ENCODE results near the gene KMT5B. TPM values are rescaled to one million over a fixed set of nuclear protein-coding genes. Genes with fewer than 3 reads are reported as not detected.

The KMT5B gene
- total RNA-seq, 2 experiments from 2014 or later = 22.9 to 23.1 TPM

GRCh38 chr11:68181719-68182451, 31.2 kb downstream of the KMT5B start:
- no peak for ATAC-seq
- H3K36me3 Mint-ChIP-seq (ENCODE audit: low read depth) = peaks cover 24% of the 10 kb centered on the region
- ChIA-PET POLR2A (interaction anchor here (1.0 kb wide), 1 partner anchor 279 kb away, joined by 3 read pairs; the partner anchor contains the start of gene PPP6R3), CTCF (interaction anchor here (0.6 kb wide), 1 partner anchor 54 kb away, joined by 3 read pairs; no protein-coding TSS in a partner anchor)
- no peak overlapping the region for H3K27ac Mint-ChIP-seq
- H3K4me1 Mint-ChIP-seq = peaks cover 2% of the 10 kb centered on the region
- no peak overlapping the region for H3K4me3 Mint-ChIP-seq
- no peak for DNase-seq
- intact Hi-C loops (cut with DNase I, micrococcal nuclease) = no loop called here
- H3K27me3 Mint-ChIP-seq = no peaks in the 10 kb centered on the region
- no peaks in the 10 kb centered on the region for H3K9me3 Mint-ChIP-seq (ENCODE audit: low read depth)

- CTCF ChIA-PET = no interaction called here
- Mint-ChIP-seq H3K9me3 (ENCODE audit: low read depth) (no peaks in the 10 kb centered on the region), H3K27ac (no peak overlapping the region), H3K4me3 (no peak overlapping the region), H3K4me1 (peaks cover 2% of the 10 kb centered on the region), H3K27me3 (no peaks in the 10 kb centered on the region), H3K36me3 (ENCODE audit: low read depth) (peaks cover 24% of the 10 kb centered on the region)
- intact Hi-C loops (cut with DNase I, micrococcal nuclease) = no loop called here
- POLR2A ChIA-PET = no interaction called here
- DNase-seq (no peak), ATAC-seq (no peak)
Observed at GRCh38 chr11:68179847-68180246, 33.2 kb downstream of the KMT5B start.

- intact Hi-C loops (cut with DNase I, micrococcal nuclease) = no loop called here
- H3K4me3 Mint-ChIP-seq = no peak overlapping the region
- peaks cover under 1% of the 10 kb centered on the region for H3K4me1 Mint-ChIP-seq
- no peak for ATAC-seq
- H3K36me3 Mint-ChIP-seq (ENCODE audit: low read depth) = peaks cover 17% of the 10 kb centered on the region
- ChIA-PET CTCF (interaction anchor here (0.7 to 1.0 kb wide), 2 partner anchors 26 to 32 kb away, joined by 3 read pairs; no protein-coding TSS in a partner anchor), POLR2A (no interaction called here)
- no peaks in the 10 kb centered on the region for H3K27me3 Mint-ChIP-seq
- no peak overlapping the region for H3K27ac Mint-ChIP-seq
- no peaks in the 10 kb centered on the region for H3K9me3 Mint-ChIP-seq (ENCODE audit: low read depth)
- DNase-seq = no peak
Observed at GRCh38 chr11:68177877-68178276, 35.2 kb downstream of the KMT5B start.

GRCh38 chr11:68173926-68174325, 39.2 kb downstream of the KMT5B start:
- intact Hi-C loops (cut with DNase I, micrococcal nuclease) = no loop called here
- Mint-ChIP-seq H3K36me3 (ENCODE audit: low read depth) (peaks cover 16% of the 10 kb centered on the region), H3K4me1 (no peaks in the 10 kb centered on the region), H3K9me3 (ENCODE audit: low read depth) (no peaks in the 10 kb centered on the region), H3K27ac (no peak overlapping the region), H3K4me3 (no peak overlapping the region), H3K27me3 (no peaks in the 10 kb centered on the region)
- POLR2A ChIA-PET = no interaction called here
- no peak for DNase-seq
- CTCF ChIA-PET = interaction anchor here (0.6 kb wide), 1 partner anchor 46 kb away, joined by 3 read pairs; no protein-coding TSS in a partner anchor
- ATAC-seq = no peak

GRCh38 chr11:68169442-68169841, 43.7 kb downstream of the KMT5B start:
- no peaks in the 10 kb centered on the region for H3K9me3 Mint-ChIP-seq (ENCODE audit: low read depth)
- no peaks in the 10 kb centered on the region for H3K27me3 Mint-ChIP-seq
- ATAC-seq (no peak), DNase-seq (no peak)
- H3K36me3 Mint-ChIP-seq (ENCODE audit: low read depth) = peaks cover 18% of the 10 kb centered on the region
- no peaks in the 10 kb centered on the region for H3K4me1 Mint-ChIP-seq
- H3K27ac Mint-ChIP-seq = no peak overlapping the region
- intact Hi-C loops (cut with DNase I, micrococcal nuclease) = no loop called here
- ChIA-PET POLR2A (no interaction called here), CTCF (no interaction called here)
- H3K4me3 Mint-ChIP-seq = no peak overlapping the region

- ChIA-PET POLR2A (interaction anchor here (0.7 kb wide), 1 partner anchor 21 kb away, joined by 3 read pairs; no protein-coding TSS in a partner anchor), CTCF (interaction anchor here (0.6 kb wide), 1 partner anchor 11 kb away, joined by 3 read pairs; no protein-coding TSS in a partner anchor)
- Mint-ChIP-seq H3K27ac (no peak overlapping the region), H3K4me3 (no peak overlapping the region), H3K27me3 (no peaks in the 10 kb centered on the region), H3K36me3 (ENCODE audit: low read depth) (peaks cover 16% of the 10 kb centered on the region), H3K4me1 (no peaks in the 10 kb centered on the region), H3K9me3 (ENCODE audit: low read depth) (no peaks in the 10 kb centered on the region)
- intact Hi-C loops (cut with DNase I, micrococcal nuclease) = no loop called here
- DNase-seq (no peak), ATAC-seq (no peak)
Observed at GRCh38 chr11:68168694-68169093, 44.4 kb downstream of the KMT5B start.

GRCh38 chr11:68167474-68167873, 45.6 kb downstream of the KMT5B start:
- ChIA-PET CTCF (interaction anchor here (1.0 kb wide), 1 partner anchor 9 kb away, joined by 4 read pairs; no protein-coding TSS in a partner anchor), POLR2A (no interaction called here)
- ATAC-seq = no peak
- Mint-ChIP-seq H3K36me3 (ENCODE audit: low read depth) (peaks cover 16% of the 10 kb centered on the region), H3K9me3 (ENCODE audit: low read depth) (no peaks in the 10 kb centered on the region), H3K27me3 (no peaks in the 10 kb centered on the region), H3K4me3 (no peak overlapping the region), H3K4me1 (no peaks in the 10 kb centered on the region), H3K27ac (no peak overlapping the region)
- intact Hi-C loops (cut with DNase I, micrococcal nuclease) = no loop called here
- no peak for DNase-seq

- DNase-seq (no peak), ATAC-seq (no peak)
- no peaks in the 10 kb centered on the region for H3K4me1 Mint-ChIP-seq
- no peaks in the 10 kb centered on the region for H3K9me3 Mint-ChIP-seq (ENCODE audit: low read depth)
- ChIA-PET CTCF (interaction anchor here (0.7 to 1.0 kb wide), 2 partner anchors 9 to 493 kb away, joined by 3 to 4 read pairs; partner anchors contain the start of gene ALDH3B2), POLR2A (no interaction called here)
- no peaks in the 10 kb centered on the region for H3K27me3 Mint-ChIP-seq
- H3K27ac Mint-ChIP-seq = no peak overlapping the region
- peaks cover 16% of the 10 kb centered on the region for H3K36me3 Mint-ChIP-seq (ENCODE audit: low read depth)
- intact Hi-C loops (cut with DNase I, micrococcal nuclease) = no loop called here
- H3K4me3 Mint-ChIP-seq = no peak overlapping the region
Observed at GRCh38 chr11:68166969-68167368, 46.1 kb downstream of the KMT5B start.

GRCh38 chr11:68165601-68166000, 47.5 kb downstream of the KMT5B start:
- no peak for DNase-seq
- no peaks in the 10 kb centered on the region for H3K27me3 Mint-ChIP-seq
- H3K4me1 Mint-ChIP-seq = no peaks in the 10 kb centered on the region
- no peaks in the 10 kb centered on the region for H3K9me3 Mint-ChIP-seq (ENCODE audit: low read depth)
- no peak overlapping the region for H3K27ac Mint-ChIP-seq
- ATAC-seq = no peak
- peaks cover 19% of the 10 kb centered on the region for H3K36me3 Mint-ChIP-seq (ENCODE audit: low read depth)
- ChIA-PET CTCF (no interaction called here), POLR2A (no interaction called here)
- no peak overlapping the region for H3K4me3 Mint-ChIP-seq
- intact Hi-C loops (cut with DNase I, micrococcal nuclease) = no loop called here

GRCh38 chr11:68164437-68164836, 48.7 kb downstream of the KMT5B start:
- ATAC-seq = no peak
- H3K27me3 Mint-ChIP-seq = no peaks in the 10 kb centered on the region
- no peaks in the 10 kb centered on the region for H3K9me3 Mint-ChIP-seq (ENCODE audit: low read depth)

GRCh38 chr11:68163691-68164090, 49.4 kb downstream of the KMT5B start:
- no peak overlapping the region for H3K27ac Mint-ChIP-seq
- ATAC-seq (no peak), DNase-seq (no peak)
- CTCF ChIA-PET = interaction anchor here (0.5 kb wide), 1 partner anchor 16 kb away, joined by 3 read pairs; no protein-coding TSS in a partner anchor
- H3K9me3 Mint-ChIP-seq (ENCODE audit: low read depth) = no peaks in the 10 kb centered on the region
- intact Hi-C loops (cut with DNase I, micrococcal nuclease) = no loop called here
- POLR2A ChIA-PET = no interaction called here
- no peaks in the 10 kb centered on the region for H3K27me3 Mint-ChIP-seq
- no peak overlapping the region for H3K4me3 Mint-ChIP-seq
- H3K4me1 Mint-ChIP-seq = peaks cover 3% of the 10 kb centered on the region
- H3K36me3 Mint-ChIP-seq (ENCODE audit: low read depth) = peaks cover 16% of the 10 kb centered on the region

More at GRCh38 chr11:68164437-68164836, 48.7 kb downstream of the KMT5B start:
- Mint-ChIP-seq H3K4me3 (no peak overlapping the region), H3K4me1 (peaks cover 3% of the 10 kb centered on the region), H3K27ac (no peak overlapping the region), H3K36me3 (ENCODE audit: low read depth) (peaks cover 16% of the 10 kb centered on the region)
- DNase-seq = no peak
- CTCF ChIA-PET = interaction anchor here (1.0 kb wide), 1 partner anchor 45 kb away, joined by 5 read pairs; no protein-coding TSS in a partner anchor
- intact Hi-C loops (cut with DNase I, micrococcal nuclease) = no loop called here
- POLR2A ChIA-PET = no interaction called here

- peaks cover 11% of the 10 kb centered on the region for H3K36me3 Mint-ChIP-seq (ENCODE audit: low read depth)
- CTCF ChIA-PET = no interaction called here
Observed at GRCh38 chr11:68160100-68160695, 52.9 kb downstream of the KMT5B start.

More at GRCh38 chr11:68160100-68160695, 52.9 kb downstream of the KMT5B start:
- Mint-ChIP-seq H3K4me1 (peaks cover 3% of the 10 kb centered on the region), H3K27me3 (no peaks in the 10 kb centered on the region), H3K9me3 (ENCODE audit: low read depth) (no peaks in the 10 kb centered on the region), H3K27ac (no peak overlapping the region), H3K4me3 (no peak overlapping the region)
- ATAC-seq (no peak), DNase-seq (no peak)
- POLR2A ChIA-PET = no interaction called here
- intact Hi-C loops (cut with DNase I, micrococcal nuclease) = no loop called here
